Activated B cell treated with CpG ODN at 0.5 μM for 24 hours (primary cell): ENCODE results near the gene SLC13A3. TPM values are rescaled to one million over a fixed set of nuclear protein-coding genes. Genes with fewer than 3 reads are reported as not detected.

Source experiments
- ATAC-seq: fragments of 200-7000 bp; cut with Tn5 transposase; one replicate; pipeline ENCODE4 v1.10.0; 2021; ENCODE audit warnings: low read depth, mild to moderate bottlenecking, moderate library complexity
- CTCF ChIA-PET: fragments of 350-600 bp; sonication (Branson Sonifier 250); formaldehyde crosslinking; loops from one replicate; lab custom pipeline; 2021; ENCODE audit warnings: antibody characterized with exemption; lab: Charles Lee
- POLR2A ChIA-PET: fragments of 350-600 bp; sonication (Branson Sonifier 250); formaldehyde crosslinking; loops from one replicate; lab custom pipeline; 2021; ENCODE audit warnings: antibody characterized with exemption; lab: Charles Lee
- DNase-seq: peaks from one replicate; pipeline ENCODE4 v3.0.0; 2022
- H3K27ac Mint-ChIP-seq: one replicate; pipeline ENCODE4 v1.8.0; 2020; ENCODE audit warnings: mixed read lengths
- H3K27me3 Mint-ChIP-seq: one replicate; pipeline ENCODE4 v1.8.0; 2021; ENCODE audit warnings: mixed read lengths
- H3K36me3 Mint-ChIP-seq: one replicate; pipeline ENCODE4 v1.8.0; 2021; ENCODE audit warnings: low read depth, mixed read lengths
- H3K4me1 Mint-ChIP-seq: one replicate; pipeline ENCODE4 v1.8.0; 2021; ENCODE audit warnings: mixed read lengths
- H3K4me3 Mint-ChIP-seq: one replicate; pipeline ENCODE4 v1.8.0; 2020; ENCODE audit warnings: mild to moderate bottlenecking, mixed read lengths
- H3K9me3 Mint-ChIP-seq: one replicate; pipeline ENCODE4 v1.8.0; 2020; ENCODE audit warnings: mixed read lengths
- intact Hi-C: fragments of 100-400 bp; cut with micrococcal nuclease; formaldehyde crosslinking; loops from one replicate; pipeline ENCODE4 v1.15.1; 2024
- total RNA-seq: library from RNA; stranded (reverse); gene quantifications from 2 replicates; pipeline ENCODE4 v1.2.3, GENCODE V29; 2022
- TF ChIP-seq, protein P1 (sequence below): fragments of 200-600 bp; IDR thresholded peaks from one replicate; pipeline ENCODE4 v1.8.0; 2022; ENCODE audit warnings: antibody characterized with exemption, mild to moderate bottlenecking

The SLC13A3 gene
- total RNA-seq, 1 donor from 2014 or later, result 0.47 TPM

DNA sequence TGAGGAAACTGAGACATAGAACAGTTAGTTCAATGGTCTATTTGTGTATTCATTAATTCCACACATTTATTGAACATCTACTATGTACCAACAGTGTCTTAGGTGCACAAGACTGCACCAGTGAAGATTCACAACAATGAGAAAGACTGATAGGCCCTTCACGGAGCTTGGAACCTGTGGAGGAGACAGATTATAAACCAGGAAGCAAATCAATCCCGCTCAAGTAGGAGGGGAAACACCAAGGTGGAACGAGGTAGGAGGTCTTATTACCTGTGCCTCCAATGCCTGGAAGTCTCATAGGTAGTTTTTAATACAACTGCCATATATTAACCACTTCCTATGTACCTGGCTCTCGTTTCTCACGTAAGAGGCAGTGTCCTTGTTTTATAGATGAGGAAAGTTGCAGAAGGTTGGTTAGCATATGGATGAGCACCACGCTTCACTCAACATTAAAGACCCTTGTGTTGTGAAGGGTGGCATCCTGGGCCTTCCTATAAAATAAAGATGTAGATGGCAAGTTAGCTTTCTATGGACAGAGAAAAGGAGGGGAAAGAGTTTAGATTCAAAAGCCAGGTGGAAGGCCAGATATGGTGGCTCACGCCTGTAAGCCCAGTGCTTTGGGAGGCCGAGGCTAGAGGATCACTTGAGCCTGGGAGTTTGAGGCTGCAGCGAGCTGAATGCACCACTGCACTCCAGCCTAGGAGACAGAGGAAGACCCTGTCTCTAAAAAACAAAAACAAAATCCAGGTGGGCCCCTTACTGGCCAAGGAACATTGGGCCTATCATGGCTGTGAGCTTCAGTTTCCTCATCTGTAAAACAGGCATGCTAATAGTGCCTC is 45.1 kb downstream of the SLC13A3 start:
- H3K9me3 Mint-ChIP-seq, result peaks cover under 1% of the 10 kb centered on the region
- H3K4me1 Mint-ChIP-seq, result no peaks in the 10 kb centered on the region
- ATAC-seq (no peak), DNase-seq (no peak)
- no peak overlapping the region for H3K27ac Mint-ChIP-seq
- intact Hi-C loops, result no loop called here
- H3K36me3 Mint-ChIP-seq, result no peaks in the 10 kb centered on the region
- TF ChIP-seq, protein P1, sequence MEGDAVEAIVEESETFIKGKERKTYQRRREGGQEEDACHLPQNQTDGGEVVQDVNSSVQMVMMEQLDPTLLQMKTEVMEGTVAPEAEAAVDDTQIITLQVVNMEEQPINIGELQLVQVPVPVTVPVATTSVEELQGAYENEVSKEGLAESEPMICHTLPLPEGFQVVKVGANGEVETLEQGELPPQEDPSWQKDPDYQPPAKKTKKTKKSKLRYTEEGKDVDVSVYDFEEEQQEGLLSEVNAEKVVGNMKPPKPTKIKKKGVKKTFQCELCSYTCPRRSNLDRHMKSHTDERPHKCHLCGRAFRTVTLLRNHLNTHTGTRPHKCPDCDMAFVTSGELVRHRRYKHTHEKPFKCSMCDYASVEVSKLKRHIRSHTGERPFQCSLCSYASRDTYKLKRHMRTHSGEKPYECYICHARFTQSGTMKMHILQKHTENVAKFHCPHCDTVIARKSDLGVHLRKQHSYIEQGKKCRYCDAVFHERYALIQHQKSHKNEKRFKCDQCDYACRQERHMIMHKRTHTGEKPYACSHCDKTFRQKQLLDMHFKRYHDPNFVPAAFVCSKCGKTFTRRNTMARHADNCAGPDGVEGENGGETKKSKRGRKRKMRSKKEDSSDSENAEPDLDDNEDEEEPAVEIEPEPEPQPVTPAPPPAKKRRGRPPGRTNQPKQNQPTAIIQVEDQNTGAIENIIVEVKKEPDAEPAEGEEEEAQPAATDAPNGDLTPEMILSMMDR, result no peak
- ChIA-PET CTCF (no interaction called here), POLR2A (no interaction called here)
- no peak overlapping the region for H3K4me3 Mint-ChIP-seq
- peaks cover 12% of the 10 kb centered on the region for H3K27me3 Mint-ChIP-seq

DNA sequence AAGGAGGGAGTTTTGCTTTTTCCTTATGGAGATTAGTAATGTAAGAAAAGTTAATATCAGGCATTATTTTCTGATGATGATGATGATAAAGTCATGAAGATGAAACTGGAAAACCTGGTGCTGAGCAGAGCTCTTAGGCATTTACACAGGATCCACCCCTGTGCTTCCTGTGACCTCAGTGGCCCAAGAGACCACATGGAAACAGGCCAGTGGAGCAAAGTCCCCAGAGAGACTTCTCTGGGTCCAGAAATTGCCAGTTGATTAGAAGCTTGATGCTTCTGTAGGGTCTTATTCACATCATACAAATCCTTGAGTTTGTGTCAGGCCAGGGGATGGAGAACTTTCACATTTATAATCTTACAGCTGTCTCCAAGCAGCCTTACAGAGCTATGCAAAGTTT is 46.1 kb downstream of the SLC13A3 start:
- no peaks in the 10 kb centered on the region for H3K9me3 Mint-ChIP-seq
- H3K27ac Mint-ChIP-seq, result no peak overlapping the region
- intact Hi-C loops, result no loop called here
- DNase-seq, result no peak
- H3K4me1 Mint-ChIP-seq, result no peaks in the 10 kb centered on the region
- CTCF ChIA-PET, result interaction anchor here (1.3 kb wide), 1 partner anchor 44 kb away, joined by 3 read pairs; no protein-coding TSS in a partner anchor
- no peak for ATAC-seq
- H3K27me3 Mint-ChIP-seq, result peaks cover 11% of the 10 kb centered on the region
- no peak overlapping the region for H3K4me3 Mint-ChIP-seq
- POLR2A ChIA-PET, result no interaction called here
- TF ChIP-seq, protein P1, result no peak
- H3K36me3 Mint-ChIP-seq, result no peaks in the 10 kb centered on the region

- TF ChIP-seq, protein P1, result no peak
- no peaks in the 10 kb centered on the region for H3K4me1 Mint-ChIP-seq
- H3K27ac Mint-ChIP-seq, result no peak overlapping the region
- POLR2A ChIA-PET, result no interaction called here
- ATAC-seq (no peak), DNase-seq (no peak)
- H3K36me3 Mint-ChIP-seq, result no peaks in the 10 kb centered on the region
- H3K9me3 Mint-ChIP-seq, result no peaks in the 10 kb centered on the region
- no peak overlapping the region for H3K4me3 Mint-ChIP-seq
- intact Hi-C loops, result no loop called here
- H3K27me3 Mint-ChIP-seq, result peaks cover 14% of the 10 kb centered on the region
- CTCF ChIA-PET, result interaction anchor here (1.3 kb wide), 1 partner anchor 43 kb away, joined by 3 read pairs; no protein-coding TSS in a partner anchor
These were observed 46.6 kb downstream of the SLC13A3 start for GRCh38 chr20:46604551-46605133.

DNA sequence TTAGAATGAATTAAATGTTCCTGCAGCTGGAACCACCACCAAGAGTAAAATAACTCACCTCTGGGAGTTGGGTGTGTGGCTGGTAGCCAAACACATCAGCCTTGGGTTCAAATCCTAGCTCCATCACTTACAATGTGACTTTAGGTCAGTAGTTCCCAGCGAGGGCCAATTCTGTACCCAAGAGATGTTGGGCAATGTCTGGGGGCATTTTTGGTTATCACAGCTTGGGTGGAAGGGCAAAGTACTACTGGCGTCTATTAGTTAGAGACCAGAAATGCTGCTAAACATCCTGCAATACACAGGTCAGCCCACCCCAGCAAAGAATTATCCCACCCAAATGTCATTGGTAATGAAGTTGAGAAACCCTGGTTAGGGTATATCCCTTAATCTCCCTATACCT is 48.8 kb downstream of the SLC13A3 start:
- no peak for ATAC-seq
- ChIA-PET CTCF (no interaction called here), POLR2A (no interaction called here)
- no peak overlapping the region for H3K4me3 Mint-ChIP-seq
- no peak overlapping the region for H3K27ac Mint-ChIP-seq
- H3K27me3 Mint-ChIP-seq, result peaks cover 20% of the 10 kb centered on the region
- H3K9me3 Mint-ChIP-seq, result no peaks in the 10 kb centered on the region
- DNase-seq, result no peak
- TF ChIP-seq, protein P1, result no peak
- H3K4me1 Mint-ChIP-seq, result no peaks in the 10 kb centered on the region
- H3K36me3 Mint-ChIP-seq, result no peaks in the 10 kb centered on the region
- intact Hi-C loops, result no loop called here

DNA sequence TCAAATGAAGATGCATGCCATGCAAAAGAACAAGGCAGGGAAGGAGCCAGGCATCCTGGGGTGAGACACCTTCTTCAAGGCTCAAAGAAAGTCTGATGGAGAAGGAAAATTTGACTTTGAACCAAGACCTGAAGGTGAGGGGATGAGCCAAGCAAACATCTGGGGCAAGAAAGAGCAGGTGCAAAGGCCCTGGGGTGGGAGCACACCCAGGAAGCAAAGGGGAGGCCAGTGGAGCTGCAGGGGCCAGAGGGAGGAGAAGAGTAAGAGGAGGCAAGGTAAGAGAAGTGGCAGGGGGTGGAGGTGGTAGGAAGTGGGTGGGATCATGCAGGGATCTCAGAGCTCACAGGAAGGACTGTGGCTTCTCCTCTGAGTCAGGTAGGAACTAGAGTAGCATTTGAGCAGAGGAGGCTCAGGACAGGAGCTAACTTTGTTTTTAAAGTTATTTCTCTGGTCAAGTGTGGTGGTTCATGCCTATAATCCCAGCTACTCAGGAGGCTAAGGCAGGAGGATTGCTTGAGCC is 49.6 kb downstream of the SLC13A3 start:
- ChIA-PET POLR2A (no interaction called here), CTCF (no interaction called here)
- H3K9me3 Mint-ChIP-seq, result no peaks in the 10 kb centered on the region
- TF ChIP-seq, protein P1, result no peak
- H3K4me1 Mint-ChIP-seq, result no peaks in the 10 kb centered on the region
- no peak for ATAC-seq
- H3K27me3 Mint-ChIP-seq, result peaks cover 20% of the 10 kb centered on the region
- H3K4me3 Mint-ChIP-seq, result no peak overlapping the region
- intact Hi-C loops, result no loop called here
- no peak overlapping the region for H3K27ac Mint-ChIP-seq
- DNase-seq, result no peak
- no peaks in the 10 kb centered on the region for H3K36me3 Mint-ChIP-seq
